HEK293 (cell line): Measurements from ENCODE around the gene SAV1.
A peak's percentile ranks its signal among the peaks of the same experiment; 100 is the strongest.

ENCODE experiments used
- HOXC10 ChIP-seq: sonication (generic); formaldehyde crosslinking; IDR thresholded peaks from 2 replicates; pipeline ENCODE4 v1.8.1; 2023; ENCODE audit warnings: mild to moderate bottlenecking, missing genetic modification reagents
- HOXD13 ChIP-seq: sonication (generic); formaldehyde crosslinking; IDR thresholded peaks from 2 replicates; pipeline ENCODE4 v1.8.0; 2022; ENCODE audit warnings: missing genetic modification reagents, borderline replicate concordance
- PRDM1 ChIP-seq: fragments of 450-650 bp; formaldehyde crosslinking; IDR thresholded peaks from 2 replicates; pipeline ENCODE4; 2016; ENCODE audit warnings: missing biosample characterization, missing genetic modification characterization
- SALL2 ChIP-seq: fragments of 450-650 bp; formaldehyde crosslinking; IDR thresholded peaks from 2 replicates; pipeline ENCODE4 v1.5.0; 2017; ENCODE audit warnings: missing biosample characterization, mild to moderate bottlenecking, missing genetic modification characterization, borderline replicate concordance
- SCRT1 ChIP-seq: fragments of 450-650 bp; formaldehyde crosslinking; IDR thresholded peaks from 2 replicates; pipeline ENCODE4 v1.5.1; 2016; ENCODE audit warnings: missing biosample characterization, missing genetic modification characterization, borderline replicate concordance
- YY2 ChIP-seq: fragments of 450-650 bp; formaldehyde crosslinking; IDR thresholded peaks from 2 replicates; pipeline ENCODE4 v1.5.1; 2016; ENCODE audit warnings: missing biosample characterization, missing genetic modification characterization
- ZBTB48 ChIP-seq: fragments of 450-650 bp; formaldehyde crosslinking; IDR thresholded peaks from 2 replicates; pipeline ENCODE4 v1.5.1; 2016; ENCODE audit warnings: missing biosample characterization, missing genetic modification characterization
- ZBTB8A ChIP-seq: fragments of 450-650 bp; formaldehyde crosslinking; IDR thresholded peaks from 2 replicates; pipeline ENCODE4 v1.5.1; 2016; ENCODE audit warnings: missing biosample characterization, missing genetic modification characterization
- ZFP37 ChIP-seq: fragments of 450-650 bp; formaldehyde crosslinking; IDR thresholded peaks from 2 replicates; pipeline ENCODE4 v1.5.1; 2016; ENCODE audit warnings: missing biosample characterization, missing genetic modification characterization
- ZNF138 ChIP-seq: fragments of 450-650 bp; formaldehyde crosslinking; IDR thresholded peaks from 2 replicates; pipeline ENCODE4 v1.5.1; 2016; ENCODE audit warnings: missing biosample characterization, missing genetic modification characterization, borderline replicate concordance
- ZNF174 ChIP-seq: fragments of 450-650 bp; formaldehyde crosslinking; IDR thresholded peaks from 2 replicates; pipeline ENCODE4 v1.5.0; 2017; ENCODE audit warnings: missing biosample characterization, mild to moderate bottlenecking, missing genetic modification characterization
- ZNF24 ChIP-seq: fragments of 450-650 bp; formaldehyde crosslinking; IDR thresholded peaks from 2 replicates; pipeline ENCODE4 v1.5.1; 2016; ENCODE audit warnings: missing biosample characterization, missing genetic modification characterization
- ZNF274 ChIP-seq, 2 experiments: fragments of 200-500 bp in 1 of 2; fragments of 450-650 bp in 1 of 2; sonication (Bioruptor generic) in 1 of 2; formaldehyde crosslinking in 1 of 2; IDR thresholded peaks; 2 replicates each; pipeline versions ENCODE4 v1.5.1 to v1.6.1; 2014 to 2016; ENCODE audit warnings: borderline replicate concordance in 1 of 2, inconsistent platforms in 1 of 2, low read length in 1 of 2, missing biosample characterization in 1 of 2, missing genetic modification characterization in 1 of 2
- ZNF302 ChIP-seq: fragments of 450-650 bp; formaldehyde crosslinking; IDR thresholded peaks from 2 replicates; pipeline ENCODE4 v1.5.1; 2016; ENCODE audit warnings: missing biosample characterization, missing genetic modification characterization, low read depth
- ZNF341 ChIP-seq: fragments of 450-650 bp; formaldehyde crosslinking; IDR thresholded peaks from 2 replicates; pipeline ENCODE4; 2016; ENCODE audit warnings: low read depth, missing biosample characterization, missing genetic modification characterization
- ZNF366 ChIP-seq: fragments of 450-650 bp; formaldehyde crosslinking; conservative IDR thresholded peaks from 2 replicates; pipeline ENCODE4 v1.5.1; 2016; ENCODE audit warnings: missing biosample characterization, missing genetic modification characterization
- ZNF37A ChIP-seq: fragments of 450-650 bp; IDR thresholded peaks from 2 replicates; pipeline ENCODE4 v1.5.1; 2018; ENCODE audit warnings: missing biosample characterization, missing genetic modification characterization
- ZNF433 ChIP-seq: fragments of 450-650 bp; formaldehyde crosslinking; IDR thresholded peaks from 2 replicates; pipeline ENCODE4 v1.5.1; 2016; ENCODE audit warnings: missing biosample characterization, missing genetic modification characterization, low read depth
- ZNF473 ChIP-seq: fragments of 450-650 bp; formaldehyde crosslinking; IDR thresholded peaks from 2 replicates; pipeline ENCODE4 v1.5.1; 2017; ENCODE audit warnings: missing biosample characterization, missing genetic modification characterization
- ZNF555 ChIP-seq: fragments of 450-650 bp; formaldehyde crosslinking; conservative IDR thresholded peaks from 2 replicates; pipeline ENCODE4 v1.5.1; 2017; ENCODE audit warnings: missing biosample characterization, mild to moderate bottlenecking, missing genetic modification characterization, inconsistent platforms
- ZNF626 ChIP-seq: fragments of 450-650 bp; sonication (Bioruptor Pico); formaldehyde crosslinking; IDR thresholded peaks from 2 replicates; pipeline ENCODE4 v1.5.1; 2018; ENCODE audit warnings: missing biosample characterization, missing genetic modification characterization, inconsistent platforms
- ZNF677 ChIP-seq: fragments of 450-650 bp; IDR thresholded peaks from 2 replicates; pipeline ENCODE4 v1.5.0; 2018; ENCODE audit warnings: missing biosample characterization, mild to moderate bottlenecking, missing genetic modification characterization, moderate library complexity
- ZNF830 ChIP-seq: fragments of 450-650 bp; IDR thresholded peaks from 2 replicates; pipeline ENCODE4 v1.5.0; 2018; ENCODE audit warnings: missing biosample characterization, missing genetic modification characterization, low read depth, mild to moderate bottlenecking, moderate library complexity
- ZNF837 ChIP-seq: fragments of 450-650 bp; formaldehyde crosslinking; IDR thresholded peaks from 2 replicates; pipeline ENCODE4 v1.5.1; 2016; ENCODE audit warnings: missing biosample characterization, missing genetic modification characterization
- ZNF843 ChIP-seq: fragments of 450-650 bp; formaldehyde crosslinking; IDR thresholded peaks from 2 replicates; pipeline ENCODE4 v1.5.1; 2016; ENCODE audit warnings: missing biosample characterization, missing genetic modification characterization
- TF ChIP-seq, protein P1 (sequence below): fragments of 450-650 bp; formaldehyde crosslinking; conservative IDR thresholded peaks from 2 replicates; pipeline ENCODE4 v1.5.1; 2016; ENCODE audit warnings: low read depth, missing biosample characterization, missing genetic modification characterization
- TF ChIP-seq, protein P2 (sequence below): fragments of 450-650 bp; formaldehyde crosslinking; IDR thresholded peaks from 2 replicates; pipeline ENCODE4 v1.5.1; 2016; ENCODE audit warnings: missing biosample characterization, missing genetic modification characterization
- TF ChIP-seq, protein P3 (sequence below): fragments of 450-650 bp; formaldehyde crosslinking; IDR thresholded peaks from 2 replicates; pipeline ENCODE4 v1.5.1; 2016; ENCODE audit warnings: missing biosample characterization, missing genetic modification characterization
- TF ChIP-seq, protein P4 (sequence below): fragments of 450-650 bp; formaldehyde crosslinking; IDR thresholded peaks from 2 replicates; pipeline ENCODE4; 2016; ENCODE audit warnings: missing biosample characterization, missing genetic modification characterization
- TF ChIP-seq, protein P5 (sequence below): fragments of 450-650 bp; formaldehyde crosslinking; IDR thresholded peaks from 2 replicates; pipeline ENCODE4 v1.5.1; 2017; ENCODE audit warnings: missing biosample characterization, missing genetic modification characterization
- TF ChIP-seq, protein P6 (sequence below): fragments of 450-650 bp; formaldehyde crosslinking; IDR thresholded peaks from 2 replicates; pipeline ENCODE4 v1.5.1; 2016; ENCODE audit warnings: missing biosample characterization, missing genetic modification characterization, low read depth

SAV1 gene

DNA sequence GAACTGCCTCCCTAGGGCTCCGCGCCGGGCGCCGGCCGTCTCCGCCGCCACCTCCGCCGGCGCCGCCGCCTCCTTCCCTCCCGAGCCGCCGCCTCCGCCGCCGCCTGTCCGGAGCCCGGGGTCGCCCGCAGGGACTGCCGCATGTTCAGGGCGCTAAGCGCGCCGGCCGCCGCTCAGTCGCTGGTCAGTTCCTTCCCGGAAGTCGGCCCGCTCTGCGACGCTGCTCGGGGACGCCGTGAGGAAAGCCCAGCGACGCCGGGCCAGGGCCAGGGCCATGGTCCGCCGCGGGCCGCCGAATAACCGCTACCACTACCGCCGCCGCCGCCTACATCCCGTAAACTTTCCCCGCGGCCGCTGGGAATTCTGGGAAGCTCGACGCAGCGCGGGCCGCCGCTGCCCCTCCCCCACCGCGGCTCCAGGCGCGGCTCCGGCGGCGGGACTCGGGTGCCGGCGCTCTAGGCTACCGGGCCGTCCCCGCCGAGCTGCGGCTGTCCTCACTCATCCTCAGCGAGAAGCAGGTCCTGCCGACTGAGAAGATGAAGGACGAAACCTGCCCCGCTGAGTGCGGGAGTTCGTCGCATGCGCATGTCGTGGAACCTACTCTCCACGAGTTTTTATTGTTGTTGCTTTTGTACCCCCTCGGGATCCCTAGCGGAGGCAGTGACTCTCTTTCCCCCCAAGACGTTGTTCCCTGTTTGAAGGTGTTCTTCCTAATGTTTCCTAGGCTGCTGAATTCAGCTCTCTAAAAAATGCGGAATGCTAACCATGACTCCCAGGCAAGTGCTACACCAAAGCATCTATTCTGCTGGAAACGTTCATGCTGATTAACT lies at the start of gene SAV1 (continued):
- TF ChIP-seq ZNF555 (tag by site-specific recombination) (no peak), ZNF37A (no peak), SCRT1 (tag by site-specific recombination) (no peak; the same call in 1 of the 2 replicates), ZNF174 (tag by site-specific recombination) (no peak), ZNF473 (tag by site-specific recombination) (no peak), HOXD13 (CRISPR knock-in tag) (no peak), ZBTB8A (tag by site-specific recombination) (peak; percentile 45), PRDM1 (tag by site-specific recombination) (no peak), ZBTB48 (tag by site-specific recombination) (peak; percentile 88), ZNF626 (no peak), HOXC10 (CRISPR knock-in tag) (no peak), ZNF341 (tag by site-specific recombination) (no peak), ZNF837 (no peak), ZNF302 (tag by site-specific recombination) (no peak), ZNF138 (tag by site-specific recombination) (no peak), ZNF677 (tag by site-specific recombination) (no peak), ZNF366 (peak; percentile 28; the same call in 1 of the 2 replicates), ZNF274 (IDR thresholded peaks at IDR 0.05; ENCODE audit: low read length) (no peak), ZNF274 (tag by site-specific recombination; IDR thresholded peaks at IDR 0.05; ENCODE audit: borderline replicate concordance) (no peak), ZNF433 (tag by site-specific recombination) (no peak), YY2 (tag by site-specific recombination) (no peak), ZNF843 (no peak; the same call in 1 of the 2 replicates), ZNF830 (no peak), ZFP37 (tag by site-specific recombination) (no peak), ZNF24 (tag by site-specific recombination) (no peak), SALL2 (tag by site-specific recombination) (no peak)
- TF ChIP-seq, protein P1, sequence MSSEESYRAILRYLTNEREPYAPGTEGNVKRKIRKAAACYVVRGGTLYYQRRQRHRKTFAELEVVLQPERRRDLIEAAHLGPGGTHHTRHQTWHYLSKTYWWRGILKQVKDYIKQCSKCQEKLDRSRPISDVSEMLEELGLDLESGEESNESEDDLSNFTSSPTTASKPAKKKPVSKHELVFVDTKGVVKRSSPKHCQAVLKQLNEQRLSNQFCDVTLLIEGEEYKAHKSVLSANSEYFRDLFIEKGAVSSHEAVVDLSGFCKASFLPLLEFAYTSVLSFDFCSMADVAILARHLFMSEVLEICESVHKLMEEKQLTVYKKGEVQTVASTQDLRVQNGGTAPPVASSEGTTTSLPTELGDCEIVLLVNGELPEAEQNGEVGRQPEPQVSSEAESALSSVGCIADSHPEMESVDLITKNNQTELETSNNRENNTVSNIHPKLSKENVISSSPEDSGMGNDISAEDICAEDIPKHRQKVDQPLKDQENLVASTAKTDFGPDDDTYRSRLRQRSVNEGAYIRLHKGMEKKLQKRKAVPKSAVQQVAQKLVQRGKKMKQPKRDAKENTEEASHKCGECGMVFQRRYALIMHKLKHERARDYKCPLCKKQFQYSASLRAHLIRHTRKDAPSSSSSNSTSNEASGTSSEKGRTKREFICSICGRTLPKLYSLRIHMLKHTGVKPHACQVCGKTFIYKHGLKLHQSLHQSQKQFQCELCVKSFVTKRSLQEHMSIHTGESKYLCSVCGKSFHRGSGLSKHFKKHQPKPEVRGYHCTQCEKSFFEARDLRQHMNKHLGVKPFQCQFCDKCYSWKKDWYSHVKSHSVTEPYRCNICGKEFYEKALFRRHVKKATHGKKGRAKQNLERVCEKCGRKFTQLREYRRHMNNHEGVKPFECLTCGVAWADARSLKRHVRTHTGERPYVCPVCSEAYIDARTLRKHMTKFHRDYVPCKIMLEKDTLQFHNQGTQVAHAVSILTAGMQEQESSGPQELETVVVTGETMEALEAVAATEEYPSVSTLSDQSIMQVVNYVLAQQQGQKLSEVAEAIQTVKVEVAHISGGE (tag by site-specific recombination), result peak; percentile 47; the same call in 1 of the 2 replicates
- TF ChIP-seq, protein P2, sequence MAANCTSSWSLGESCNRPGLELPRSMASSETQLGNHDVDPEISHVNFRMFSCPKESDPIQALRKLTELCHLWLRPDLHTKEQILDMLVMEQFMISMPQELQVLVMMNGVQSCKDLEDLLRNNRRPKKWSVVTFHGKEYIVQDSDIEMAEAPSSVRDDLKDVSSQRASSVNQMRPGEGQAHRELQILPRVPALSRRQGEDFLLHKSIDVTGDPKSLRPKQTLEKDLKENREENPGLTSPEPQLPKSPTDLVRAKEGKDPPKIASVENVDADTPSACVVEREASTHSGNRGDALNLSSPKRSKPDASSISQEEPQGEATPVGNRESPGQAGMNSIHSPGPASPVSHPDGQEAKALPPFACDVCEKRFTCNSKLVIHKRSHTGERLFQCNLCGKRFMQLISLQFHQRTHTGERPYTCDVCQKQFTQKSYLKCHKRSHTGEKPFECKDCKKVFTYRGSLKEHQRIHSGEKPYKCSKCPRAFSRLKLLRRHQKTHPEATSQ (tag by site-specific recombination), result no peak
- TF ChIP-seq, protein P3, sequence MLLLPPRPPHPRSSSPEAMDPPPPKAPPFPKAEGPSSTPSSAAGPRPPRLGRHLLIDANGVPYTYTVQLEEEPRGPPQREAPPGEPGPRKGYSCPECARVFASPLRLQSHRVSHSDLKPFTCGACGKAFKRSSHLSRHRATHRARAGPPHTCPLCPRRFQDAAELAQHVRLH, result peak; percentile 49; the same call in 1 of the 2 replicates
- TF ChIP-seq, protein P4, sequence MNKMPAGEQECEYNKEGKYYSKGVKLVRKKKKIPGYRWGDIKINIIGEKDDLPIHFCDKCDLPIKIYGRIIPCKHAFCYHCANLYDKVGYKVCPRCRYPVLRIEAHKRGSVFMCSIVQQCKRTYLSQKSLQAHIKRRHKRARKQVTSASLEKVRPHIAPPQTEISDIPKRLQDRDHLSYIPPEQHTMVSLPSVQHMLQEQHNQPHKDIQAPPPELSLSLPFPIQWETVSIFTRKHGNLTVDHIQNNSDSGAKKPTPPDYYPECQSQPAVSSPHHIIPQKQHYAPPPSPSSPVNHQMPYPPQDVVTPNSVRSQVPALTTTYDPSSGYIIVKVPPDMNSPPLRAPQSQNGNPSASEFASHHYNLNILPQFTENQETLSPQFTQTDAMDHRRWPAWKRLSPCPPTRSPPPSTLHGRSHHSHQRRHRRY (tag by site-specific recombination), result no peak
- TF ChIP-seq, protein P5, sequence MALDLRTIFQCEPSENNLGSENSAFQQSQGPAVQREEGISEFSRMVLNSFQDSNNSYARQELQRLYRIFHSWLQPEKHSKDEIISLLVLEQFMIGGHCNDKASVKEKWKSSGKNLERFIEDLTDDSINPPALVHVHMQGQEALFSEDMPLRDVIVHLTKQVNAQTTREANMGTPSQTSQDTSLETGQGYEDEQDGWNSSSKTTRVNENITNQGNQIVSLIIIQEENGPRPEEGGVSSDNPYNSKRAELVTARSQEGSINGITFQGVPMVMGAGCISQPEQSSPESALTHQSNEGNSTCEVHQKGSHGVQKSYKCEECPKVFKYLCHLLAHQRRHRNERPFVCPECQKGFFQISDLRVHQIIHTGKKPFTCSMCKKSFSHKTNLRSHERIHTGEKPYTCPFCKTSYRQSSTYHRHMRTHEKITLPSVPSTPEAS (tag by site-specific recombination), result no peak
- TF ChIP-seq, protein P6, sequence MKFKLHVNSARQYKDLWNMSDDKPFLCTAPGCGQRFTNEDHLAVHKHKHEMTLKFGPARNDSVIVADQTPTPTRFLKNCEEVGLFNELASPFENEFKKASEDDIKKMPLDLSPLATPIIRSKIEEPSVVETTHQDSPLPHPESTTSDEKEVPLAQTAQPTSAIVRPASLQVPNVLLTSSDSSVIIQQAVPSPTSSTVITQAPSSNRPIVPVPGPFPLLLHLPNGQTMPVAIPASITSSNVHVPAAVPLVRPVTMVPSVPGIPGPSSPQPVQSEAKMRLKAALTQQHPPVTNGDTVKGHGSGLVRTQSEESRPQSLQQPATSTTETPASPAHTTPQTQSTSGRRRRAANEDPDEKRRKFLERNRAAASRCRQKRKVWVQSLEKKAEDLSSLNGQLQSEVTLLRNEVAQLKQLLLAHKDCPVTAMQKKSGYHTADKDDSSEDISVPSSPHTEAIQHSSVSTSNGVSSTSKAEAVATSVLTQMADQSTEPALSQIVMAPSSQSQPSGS (tag by site-specific recombination), result no peak
